GM10248 (cell line): Measurements from ENCODE around the gene ICAM1.

Experiments used
- CTCF ChIA-PET: fragments of 300-600 bp; sonication (Branson Sonifier 250); formaldehyde crosslinking; extraction: SDS; loops from one replicate; lab custom pipeline; 2021; ENCODE audit warnings: antibody characterized with exemption; lab: Yijun Ruan, JAX
- POLR2A ChIA-PET: fragments of 350-650 bp; sonication (Branson Sonifier 250); formaldehyde crosslinking; extraction: SDS; loops from one replicate; lab custom pipeline; 2020; ENCODE audit warnings: antibody characterized with exemption; lab: Yijun Ruan, JAX
- DNase-seq: peaks from one replicate; pipeline ENCODE4 v3.0.0; 2012; ENCODE audit errors: extremely low spot score
- TF ChIP-seq, protein P1 (sequence below): IDR thresholded peaks from 2 replicates; pipeline ENCODE4 v1.5.1; 2012; ENCODE audit warnings: mild to moderate bottlenecking, low read depth; ENCODE audit errors: extremely low read depth, missing control alignments, control extremely low read depth

The ICAM1 gene

DNA sequence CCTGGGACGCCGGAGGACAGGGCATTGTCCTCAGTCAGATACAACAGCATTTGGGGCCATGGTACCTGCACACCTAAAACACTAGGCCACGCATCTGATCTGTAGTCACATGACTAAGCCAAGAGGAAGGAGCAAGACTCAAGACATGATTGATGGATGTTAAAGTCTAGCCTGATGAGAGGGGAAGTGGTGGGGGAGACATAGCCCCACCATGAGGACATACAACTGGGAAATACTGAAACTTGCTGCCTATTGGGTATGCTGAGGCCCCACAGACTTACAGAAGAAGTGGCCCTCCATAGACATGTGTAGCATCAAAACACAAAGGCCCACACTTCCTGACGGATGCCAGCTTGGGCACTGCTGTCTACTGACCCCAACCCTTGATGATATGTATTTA is 14.5 kb downstream of the ICAM1 start:
- CTCF ChIA-PET = interaction anchor here (0.6 to 6.3 kb wide), 6 partner anchors 15 to 108 kb away, joined by 3 to 54 read pairs (median 6); partner anchors contain the start of gene ICAM1
- TF ChIP-seq, protein P1, sequence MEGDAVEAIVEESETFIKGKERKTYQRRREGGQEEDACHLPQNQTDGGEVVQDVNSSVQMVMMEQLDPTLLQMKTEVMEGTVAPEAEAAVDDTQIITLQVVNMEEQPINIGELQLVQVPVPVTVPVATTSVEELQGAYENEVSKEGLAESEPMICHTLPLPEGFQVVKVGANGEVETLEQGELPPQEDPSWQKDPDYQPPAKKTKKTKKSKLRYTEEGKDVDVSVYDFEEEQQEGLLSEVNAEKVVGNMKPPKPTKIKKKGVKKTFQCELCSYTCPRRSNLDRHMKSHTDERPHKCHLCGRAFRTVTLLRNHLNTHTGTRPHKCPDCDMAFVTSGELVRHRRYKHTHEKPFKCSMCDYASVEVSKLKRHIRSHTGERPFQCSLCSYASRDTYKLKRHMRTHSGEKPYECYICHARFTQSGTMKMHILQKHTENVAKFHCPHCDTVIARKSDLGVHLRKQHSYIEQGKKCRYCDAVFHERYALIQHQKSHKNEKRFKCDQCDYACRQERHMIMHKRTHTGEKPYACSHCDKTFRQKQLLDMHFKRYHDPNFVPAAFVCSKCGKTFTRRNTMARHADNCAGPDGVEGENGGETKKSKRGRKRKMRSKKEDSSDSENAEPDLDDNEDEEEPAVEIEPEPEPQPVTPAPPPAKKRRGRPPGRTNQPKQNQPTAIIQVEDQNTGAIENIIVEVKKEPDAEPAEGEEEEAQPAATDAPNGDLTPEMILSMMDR = no peak
- no peak for DNase-seq
- POLR2A ChIA-PET = interaction anchor here (1.8 to 3.9 kb wide), 2 partner anchors 9 to 14 kb away, joined by 9 to 18 read pairs; partner anchors contain the start of gene ICAM1

DNA sequence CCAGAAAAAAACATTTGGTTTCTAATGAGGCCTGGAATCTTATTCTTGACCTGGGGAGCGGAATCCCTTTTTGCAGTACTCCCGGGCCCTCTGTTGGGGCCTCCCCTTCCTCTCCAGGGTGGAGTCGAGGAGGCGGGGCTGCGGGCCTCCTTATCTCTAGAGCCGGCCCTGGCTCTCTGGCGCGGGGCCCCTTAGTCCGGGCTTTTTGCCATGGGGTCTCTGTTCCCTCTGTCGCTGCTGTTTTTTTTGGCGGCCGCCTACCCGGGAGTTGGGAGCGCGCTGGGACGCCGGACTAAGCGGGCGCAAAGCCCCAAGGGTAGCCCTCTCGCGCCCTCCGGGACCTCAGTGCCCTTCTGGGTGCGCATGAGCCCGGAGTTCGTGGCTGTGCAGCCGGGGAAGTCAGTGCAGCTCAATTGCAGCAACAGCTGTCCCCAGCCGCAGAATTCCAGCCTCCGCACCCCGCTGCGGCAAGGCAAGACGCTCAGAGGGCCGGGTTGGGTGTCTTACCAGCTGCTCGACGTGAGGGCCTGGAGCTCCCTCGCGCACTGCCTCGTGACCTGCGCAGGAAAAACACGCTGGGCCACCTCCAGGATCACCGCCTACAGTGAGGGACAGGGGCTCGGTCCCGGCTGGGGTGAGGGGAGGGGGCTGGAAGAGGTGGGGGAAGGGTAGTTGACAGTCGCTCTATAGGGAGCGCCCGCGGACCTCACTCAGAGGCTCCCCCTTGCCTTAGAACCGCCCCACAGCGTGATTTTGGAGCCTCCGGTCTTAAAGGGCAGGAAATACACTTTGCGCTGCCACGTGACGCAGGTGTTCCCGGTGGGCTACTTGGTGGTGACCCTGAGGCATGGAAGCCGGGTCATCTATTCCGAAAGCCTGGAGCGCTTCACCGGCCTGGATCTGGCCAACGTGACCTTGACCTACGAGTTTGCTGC is 16.1 kb downstream of the ICAM1 start, which contains the start of gene ICAM4:
Gene ICAM4 (plus strand): TSS at position 153 of the 935 bp plus-strand sequence. CDS start 58 bp downstream, at position 211.
- peak; percentile 59 for DNase-seq
- POLR2A ChIA-PET = interaction anchor here (0.5 to 4.0 kb wide), 4 partner anchors 10 to 145 kb away, joined by 3 to 84 read pairs (median 7); partner anchors contain the start of gene ICAM1
- TF ChIP-seq, protein P1 = no peak
- CTCF ChIA-PET = interaction anchor here (1.2 to 6.3 kb wide), 7 partner anchors 9 to 129 kb away, joined by 4 to 54 read pairs (median 7); partner anchors contain the start of gene ICAM1

DNA sequence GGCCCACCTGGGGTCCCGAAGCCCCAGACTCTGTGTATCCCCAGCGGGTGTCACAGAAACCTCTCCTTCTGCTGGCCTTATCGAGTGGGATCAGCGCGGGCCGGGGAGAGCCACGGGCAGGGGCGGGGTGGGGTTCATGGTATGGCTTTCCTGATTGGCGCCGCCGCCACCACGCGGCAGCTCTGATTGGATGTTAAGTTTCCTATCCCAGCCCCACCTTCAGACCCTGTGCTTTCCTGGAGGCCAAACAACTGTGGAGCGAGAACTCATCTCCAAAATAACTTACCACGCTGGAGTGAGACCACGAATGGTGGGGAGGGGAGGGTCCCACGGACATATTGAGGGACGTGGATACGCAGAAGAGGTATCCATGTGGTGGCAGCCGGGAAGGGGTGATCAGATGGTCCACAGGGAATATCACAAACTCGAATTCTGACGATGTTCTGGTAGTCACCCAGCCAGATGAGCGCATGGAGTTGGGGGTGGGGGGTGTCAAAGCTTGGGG is 17.8 kb downstream of the ICAM1 start:
- POLR2A ChIA-PET = interaction anchor here (1.0 to 4.0 kb wide), 6 partner anchors 8 to 92 kb away, joined by 3 to 84 read pairs (median 7); partner anchors contain the start of genes ICAM1, RAVER1 and TYK2
- TF ChIP-seq, protein P1 = no peak
- peak; percentile 78 for DNase-seq
- CTCF ChIA-PET = interaction anchor here (0.6 to 6.3 kb wide), 14 partner anchors 10 to 129 kb away, joined by 3 to 54 read pairs (median 5); partner anchors contain the start of genes ICAM1 and RAVER1

DNA sequence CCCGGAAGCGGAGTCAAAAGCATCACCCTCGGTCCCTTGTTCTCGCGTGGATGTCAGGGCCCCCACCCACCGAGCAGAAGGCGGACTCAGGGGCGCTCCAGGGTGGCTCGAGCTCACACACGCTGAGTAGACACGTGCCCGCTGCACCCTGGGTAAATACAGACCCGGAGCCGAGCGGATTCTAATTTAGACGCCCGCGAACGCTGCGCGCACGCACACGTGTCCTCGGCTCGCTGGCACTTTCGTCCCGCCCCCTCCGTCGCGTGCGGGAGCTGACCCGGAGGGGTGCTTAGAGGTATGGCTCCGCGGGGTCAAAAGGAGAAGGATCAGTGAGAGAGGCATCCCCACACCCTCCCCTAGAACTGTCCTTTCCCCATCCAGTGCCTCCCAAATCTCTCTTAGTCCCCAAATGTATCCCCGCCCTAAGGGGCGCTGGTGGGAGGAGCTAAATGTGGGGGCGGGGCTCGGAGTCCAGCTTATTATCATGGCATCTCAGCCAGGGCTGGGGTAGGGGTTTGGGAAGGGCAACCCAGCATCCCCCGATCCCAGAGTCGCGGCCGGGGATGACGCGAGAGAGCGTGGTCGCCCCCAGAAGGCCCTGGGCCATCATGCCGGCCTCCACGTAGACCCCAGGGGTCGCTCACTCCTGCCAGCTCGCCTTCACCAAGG is 18.4 kb downstream of the ICAM1 start:
- peak; percentile 61 for DNase-seq
- POLR2A ChIA-PET = interaction anchor here (1.0 to 4.0 kb wide), 7 partner anchors 9 to 91 kb away, joined by 3 to 84 read pairs (median 6); partner anchors contain the start of genes ICAM1, RAVER1 and TYK2
- TF ChIP-seq, protein P1 = no peak
- CTCF ChIA-PET = interaction anchor here (0.6 to 6.3 kb wide), 14 partner anchors 9 to 128 kb away, joined by 3 to 54 read pairs (median 4); partner anchors contain the start of genes ICAM1, RAVER1 and S1PR2

DNA sequence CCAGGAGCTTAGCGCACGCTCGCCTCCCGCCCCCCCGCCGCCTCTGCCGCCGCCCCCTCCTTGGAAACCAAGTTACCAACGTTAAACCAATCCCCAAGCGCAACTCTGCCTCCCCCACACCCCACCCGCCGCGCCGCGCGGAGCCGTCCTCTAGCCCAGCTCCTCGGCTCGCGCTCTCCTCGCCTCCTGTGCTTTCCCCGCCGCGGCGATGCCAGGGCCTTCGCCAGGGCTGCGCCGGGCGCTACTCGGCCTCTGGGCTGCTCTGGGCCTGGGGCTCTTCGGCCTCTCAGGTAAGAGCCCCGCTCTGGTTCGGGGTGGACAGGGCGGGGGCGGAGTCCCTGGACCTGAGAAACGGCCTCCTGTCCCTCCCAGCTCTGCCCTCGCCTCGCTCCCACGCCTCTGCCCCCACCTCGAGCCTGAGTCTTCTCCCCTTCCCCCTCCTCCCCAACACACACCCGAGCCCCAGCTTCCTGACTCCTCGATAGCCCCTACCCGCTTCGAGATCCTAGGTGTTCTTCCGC is 19.0 kb downstream of the ICAM1 start, which contains the start of gene ICAM5:
Gene ICAM5 (plus strand): TSS at position 117 of the 521 bp plus-strand sequence. CDS start 92 bp downstream, at position 209.
- no peak for DNase-seq
- TF ChIP-seq, protein P1 = no peak
- ChIA-PET POLR2A (interaction anchor here (1.0 to 4.0 kb wide), 7 partner anchors 9 to 91 kb away, joined by 3 to 84 read pairs (median 6); partner anchors contain the start of genes ICAM1, RAVER1 and TYK2), CTCF (interaction anchor here (0.8 to 6.3 kb wide), 13 partner anchors 9 to 128 kb away, joined by 3 to 54 read pairs (median 4); partner anchors contain the start of genes ICAM1, RAVER1 and S1PR2)
